Sigmoid colon (tissue), 7 donors: ENCODE results near the gene TRIO. TPM values are rescaled to one million over a fixed set of nuclear protein-coding genes. Genes with fewer than 3 reads are reported as not detected.

Experiments
- DNase-seq: peaks from one replicate; pipeline ENCODE4 v3.0.0-alpha.2; 2019
- H3K27ac ChIP-seq, 4 donors: fragments of 200-600 bp; sonication (generic); one replicate each; pipeline ENCODE4 v1.5.1; 2016 to 2019; ENCODE audit warnings: mild to moderate bottlenecking in 1 of 4
- H3K27me3 ChIP-seq, 3 donors: fragments of 200-600 bp; sonication (generic); one replicate each; pipeline ENCODE4 v1.5.1; 2019; ENCODE audit warnings: mild to moderate bottlenecking in 1 of 3
- H3K36me3 ChIP-seq, 4 donors: fragments of 200-600 bp; sonication (generic); one replicate each; pipeline ENCODE4 v1.5.1; 2016 to 2019
- H3K4me1 ChIP-seq, 4 donors: fragments of 200-600 bp; sonication (generic); one replicate each; pipeline ENCODE4 v1.5.1; 2017 to 2019
- H3K4me3 ChIP-seq, 4 donors: fragments of 200-600 bp; sonication (generic); one replicate each; pipeline ENCODE4 v1.5.1; 2017 to 2019; ENCODE audit warnings: mild to moderate bottlenecking in 2 of 4, moderate library complexity in 1 of 4
- H3K9me3 ChIP-seq, 4 donors: fragments of 200-600 bp in 3 of 4; sonication (generic) in 3 of 4; one replicate each; pipeline versions ENCODE4 v1.5.1 to v1.6.1; 2013 to 2019
- CTCF ChIP-seq, 4 experiments: fragments of 450-650 bp in 3 of 4; fragments of 200-600 bp in 1 of 4; IDR thresholded peaks; one replicate each; pipeline ENCODE4 v1.5.1; 2016 to 2019; ENCODE audit warnings: antibody characterized with exemption in 4 of 4, mild to moderate bottlenecking in 3 of 4, moderate library complexity in 2 of 4
- EP300 ChIP-seq, 4 donors: sonication (generic); formaldehyde crosslinking; IDR thresholded peaks; one replicate each; pipeline ENCODE4 v1.6.1; 2017; ENCODE audit warnings: antibody characterized with exemption in 4 of 4
- POLR2A ChIP-seq, 2 donors: fragments of 450-650 bp; IDR thresholded peaks; one replicate each; pipeline ENCODE4 v1.6.1; 2016; ENCODE audit warnings: antibody characterized with exemption in 2 of 2, mild to moderate bottlenecking in 2 of 2, moderate library complexity in 2 of 2
- POLR2AphosphoS5 ChIP-seq, 4 donors: sonication (generic); formaldehyde crosslinking; IDR thresholded peaks; one replicate each; pipeline ENCODE4 v1.6.1; 2017; ENCODE audit warnings: antibody characterized with exemption in 4 of 4
- WGBS, 2 donors: extraction: QIAGEN DNeasy Blood & Tissue Kit; methylation state at CpG; one replicate each; pipeline ENCODE4 v1.1.7; 2013; 5-methylcytosine and 5-hydroxymethylcytosine counted together
- intact Hi-C: fragments of 100-400 bp; cut with DNase I; formaldehyde crosslinking; loops from one replicate; pipeline ENCODE4 v1.15.1; 2023
- polyA plus RNA-seq, 3 donors: library from polyadenylated mRNA; stranded (reverse); fragments of 200-250 nt; gene quantifications; one replicate each; pipeline ENCODE4 v1.2.3, GENCODE V29; 2013
- total RNA-seq, 4 donors: library from RNA; depleted of rRNA; stranded (reverse); fragments of >200 nt; gene quantifications; one replicate each; pipeline ENCODE4 v1.1.0, GENCODE V29; 2016
- donor health status: healthy with polysubstance abuse.
- donor health status: Bipolar disorder and iron deficiency.
- donor health status: healthy.

The TRIO gene
- total and polyA plus RNA-seq, 7 donors: 34.8 to 300 (median 119) TPM

DNA sequence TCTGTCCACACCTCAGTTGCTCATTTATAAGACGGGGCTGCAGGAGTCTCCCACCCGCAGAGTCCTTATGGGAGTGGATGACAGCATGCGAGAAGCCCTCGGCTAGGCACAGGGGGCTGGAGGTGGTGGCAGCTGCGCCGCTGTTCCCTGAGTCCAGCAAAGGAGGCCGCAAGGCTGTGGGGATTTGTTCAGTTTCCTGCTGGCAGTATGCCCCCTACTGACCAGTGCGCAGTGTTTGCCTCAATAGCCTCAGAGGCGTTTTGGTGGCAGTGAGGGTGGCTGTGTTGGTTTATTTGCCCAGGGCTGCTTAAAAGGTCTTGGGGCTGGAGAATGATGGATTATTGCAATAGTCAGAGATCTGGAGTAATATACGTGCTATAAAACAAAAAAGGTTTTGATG, 262.1 kb downstream of the TRIO start:
- TF ChIP-seq CTCF (IDR thresholded peaks at IDR 0.05) (no peak), EP300 (IDR thresholded peaks at IDR 0.05) (no peak), POLR2A (IDR thresholded peaks at IDR 0.05) (no peak), POLR2AphosphoS5 (IDR thresholded peaks at IDR 0.05) (no peak)
- H3K27ac ChIP-seq: no peak overlapping the region

DNA sequence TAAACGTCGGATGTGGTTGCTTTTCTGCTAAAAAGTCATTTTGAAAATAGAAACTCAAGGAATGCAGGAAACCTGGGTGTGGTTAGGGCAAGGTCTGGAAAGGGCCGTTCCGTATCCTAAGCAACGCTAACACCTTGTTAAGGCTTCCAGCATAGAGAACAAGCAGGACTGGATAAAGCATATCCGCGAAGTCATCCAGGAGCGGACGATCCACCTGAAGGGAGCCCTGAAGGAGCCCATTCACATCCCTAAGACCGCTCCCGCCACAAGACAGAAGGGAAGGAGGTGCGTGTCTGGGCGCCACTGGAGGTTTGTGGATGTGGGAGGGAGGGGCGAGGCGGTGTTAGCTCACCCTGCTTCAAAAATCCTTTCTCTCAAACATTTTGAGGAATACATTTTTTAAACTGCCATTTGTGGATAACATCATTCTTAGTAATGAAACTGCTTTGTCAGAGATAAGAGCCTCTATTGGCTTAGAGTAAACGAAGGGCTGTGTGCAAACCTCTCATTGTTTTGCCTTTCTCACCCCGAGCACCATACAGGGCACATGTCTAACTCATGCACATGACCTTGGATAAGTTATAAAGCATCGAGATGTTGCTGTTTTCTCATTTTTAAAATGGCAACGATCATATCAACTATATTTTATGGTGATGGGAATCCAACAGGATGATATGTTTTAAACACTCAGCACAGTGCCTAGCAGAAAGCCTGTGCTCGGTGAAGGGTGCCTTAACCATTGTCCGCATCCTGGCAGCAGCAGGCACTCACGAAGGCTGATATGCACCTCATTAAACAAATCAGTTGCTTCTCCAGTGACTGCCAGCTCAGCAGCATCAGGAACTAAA, 262.8 kb downstream of the TRIO start:
- peaks cover 12 to 60% (median 27%) of the 10 kb centered on the region in 4 donors for H3K36me3 ChIP-seq
- no peaks in the 10 kb centered on the region for H3K9me3 ChIP-seq
- 52 to 87% methylated on average over 22 of the region's 22 CpGs for whole genome bisulfite sequencing, 2 donors
- H3K4me1 ChIP-seq: peaks cover 0 to 19% (median 12%) of the 10 kb centered on the region in 4 donors
- no peak overlapping the region for H3K4me3 ChIP-seq
- H3K27ac ChIP-seq: peak overlapping the region in 3 of 4 donors; percentile 59 to 66 (median 62)
- no peaks in the 10 kb centered on the region for H3K27me3 ChIP-seq
- TF ChIP-seq CTCF (IDR thresholded peaks at IDR 0.05) (no peak), EP300 (IDR thresholded peaks at IDR 0.05) (no peak), POLR2A (IDR thresholded peaks at IDR 0.05) (no peak), POLR2AphosphoS5 (IDR thresholded peaks at IDR 0.05) (no peak)
- intact Hi-C loops: no loop called here
- no peak for DNase-seq

More for the DNA sequence above, 262.1 kb downstream of the TRIO start:
- H3K4me3 ChIP-seq: no peak overlapping the region
- no peaks in the 10 kb centered on the region for H3K27me3 ChIP-seq
- no peaks in the 10 kb centered on the region for H3K9me3 ChIP-seq
- H3K36me3 ChIP-seq: peaks cover 12 to 67% (median 27%) of the 10 kb centered on the region in 4 donors
- H3K4me1 ChIP-seq: peaks cover 0 to 12% (median 6%) of the 10 kb centered on the region in 4 donors
- intact Hi-C loops: no loop called here
- WGBS, 2 donors: 52 to 86% methylated on average over 10 of the region's 10 CpGs
- no peak for DNase-seq

DNA sequence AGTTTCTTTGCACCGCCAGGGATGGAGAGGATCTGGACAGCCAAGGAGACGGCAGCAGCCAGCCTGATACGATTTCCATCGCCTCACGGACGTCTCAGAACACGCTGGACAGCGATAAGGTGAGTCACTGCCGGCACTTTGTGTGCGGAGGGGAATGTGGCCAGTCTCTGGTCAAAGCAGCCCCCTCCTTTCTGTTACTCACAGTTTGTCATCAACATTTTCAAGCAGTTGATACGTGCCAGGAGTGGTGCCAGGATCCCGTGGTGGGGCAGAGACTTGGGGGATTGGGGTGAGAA, 263.4 kb downstream of the TRIO start:
- WGBS, 2 donors: 94% methylated on average over 12 of the region's 12 CpGs
- H3K4me1 ChIP-seq: peaks cover 0 to 21% (median 12%) of the 10 kb centered on the region in 4 donors

DNA sequence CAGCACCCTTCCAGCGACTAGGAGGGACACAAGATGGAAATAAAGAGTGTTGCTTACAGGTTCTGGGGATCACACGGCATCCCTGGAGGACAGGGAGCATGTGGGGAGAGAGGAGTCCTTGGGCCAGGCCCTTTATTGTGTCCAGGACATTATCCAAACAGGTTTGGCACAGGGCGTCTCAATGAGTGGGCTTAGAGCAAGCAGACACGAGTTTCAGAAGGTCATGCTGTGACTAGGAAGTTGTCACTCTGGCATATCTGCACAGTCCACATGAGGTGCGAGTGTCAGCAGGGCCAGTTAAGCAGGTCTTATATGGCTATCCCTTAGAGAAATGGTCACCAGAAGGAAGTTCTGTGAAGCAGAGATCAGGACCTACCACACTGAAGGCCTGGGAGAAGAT, 263.9 kb downstream of the TRIO start:
- Histone ChIP-seq H3K4me3 (no peak overlapping the region), H3K27me3 (no peaks in the 10 kb centered on the region), H3K27ac (peak overlapping the region; percentile 18 to 66 (median 60)), H3K4me1 (peaks cover 0 to 21% (median 12%) of the 10 kb centered on the region in 4 donors), H3K9me3 (no peaks in the 10 kb centered on the region), H3K36me3 (peaks cover 12 to 51% (median 27%) of the 10 kb centered on the region in 4 donors)
- no peak for DNase-seq
- WGBS, 2 donors: 79 to 85% methylated on average over 5 of the region's 5 CpGs
- intact Hi-C loops: no loop called here
- TF ChIP-seq POLR2AphosphoS5 (IDR thresholded peaks at IDR 0.05) (no peak), EP300 (IDR thresholded peaks at IDR 0.05) (no peak), CTCF (IDR thresholded peaks at IDR 0.05) (no peak), POLR2A (IDR thresholded peaks at IDR 0.05) (no peak)

More for the DNA sequence above, 263.4 kb downstream of the TRIO start:
- TF ChIP-seq POLR2AphosphoS5 (IDR thresholded peaks at IDR 0.05): peak in 2 of 4 donors; percentile 15 to 29
- no peak for TF ChIP-seq POLR2A (IDR thresholded peaks at IDR 0.05)
- TF ChIP-seq CTCF (IDR thresholded peaks at IDR 0.05): no peak
- no peak for TF ChIP-seq EP300 (IDR thresholded peaks at IDR 0.05)
- intact Hi-C loops: no loop called here
- peaks cover 12 to 54% (median 27%) of the 10 kb centered on the region in 4 donors for H3K36me3 ChIP-seq
- DNase-seq: no peak
- H3K27me3 ChIP-seq: no peaks in the 10 kb centered on the region
- H3K9me3 ChIP-seq: no peaks in the 10 kb centered on the region
- peak overlapping the region in 3 of 4 donors; percentile 59 to 66 (median 62) for H3K27ac ChIP-seq
- no peak overlapping the region for H3K4me3 ChIP-seq
